ENCODE measurements around the gene TOMM7.
"Not testable (repeated sequence)": the region's sequence is repeated elsewhere in the genome, so short reads cannot be mapped to it uniquely, and the experiment has no call there.

Gene TOMM7

DNA sequence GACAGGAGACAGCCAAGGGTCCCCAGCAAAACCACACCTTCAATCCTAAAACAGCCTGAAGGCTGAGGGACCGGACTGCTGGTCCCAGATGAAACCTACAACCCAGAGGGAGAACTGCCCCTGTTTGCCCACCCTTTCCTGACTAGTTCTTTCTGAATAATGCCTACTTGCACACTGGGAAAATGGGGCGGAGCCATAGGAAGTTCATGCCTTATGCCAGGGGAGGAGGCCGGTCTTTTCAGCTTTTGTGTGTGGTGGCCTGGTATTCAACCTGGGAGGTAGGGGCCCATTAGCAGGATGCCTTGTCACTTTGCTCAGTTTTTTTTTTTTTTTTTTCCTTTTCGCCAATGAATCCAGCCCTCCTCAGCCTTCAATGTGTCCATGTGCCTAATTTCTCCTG, 20.7 kb downstream of the TOMM7 start:
- H3K4me3 ChIP-seq (ENCODE audit: low read length) = no peak overlapping the region

DNA sequence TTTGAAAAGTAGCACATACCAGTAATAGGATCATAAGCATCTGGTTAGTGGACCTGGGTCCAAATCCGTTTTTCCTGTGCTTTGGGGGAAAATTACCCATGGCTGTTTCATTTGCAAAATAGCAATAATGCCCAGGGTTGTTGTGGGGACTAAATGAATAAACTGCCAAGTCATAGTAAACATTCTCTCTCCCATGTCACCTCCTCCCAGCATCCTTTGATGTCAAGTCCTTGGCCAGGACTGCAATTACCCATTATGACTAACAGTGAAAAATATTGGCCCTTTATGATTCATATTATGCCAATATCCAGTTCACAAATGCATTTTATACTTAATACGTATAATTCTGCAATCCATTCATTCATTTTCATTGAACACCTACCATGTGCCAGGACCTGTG, 23.0 kb downstream of the TOMM7 start:
- no peak for DNase-seq (ENCODE audit: low read depth)

More for the DNA sequence above, 20.7 kb downstream of the TOMM7 start:
- TF ChIP-seq, protein P1, sequence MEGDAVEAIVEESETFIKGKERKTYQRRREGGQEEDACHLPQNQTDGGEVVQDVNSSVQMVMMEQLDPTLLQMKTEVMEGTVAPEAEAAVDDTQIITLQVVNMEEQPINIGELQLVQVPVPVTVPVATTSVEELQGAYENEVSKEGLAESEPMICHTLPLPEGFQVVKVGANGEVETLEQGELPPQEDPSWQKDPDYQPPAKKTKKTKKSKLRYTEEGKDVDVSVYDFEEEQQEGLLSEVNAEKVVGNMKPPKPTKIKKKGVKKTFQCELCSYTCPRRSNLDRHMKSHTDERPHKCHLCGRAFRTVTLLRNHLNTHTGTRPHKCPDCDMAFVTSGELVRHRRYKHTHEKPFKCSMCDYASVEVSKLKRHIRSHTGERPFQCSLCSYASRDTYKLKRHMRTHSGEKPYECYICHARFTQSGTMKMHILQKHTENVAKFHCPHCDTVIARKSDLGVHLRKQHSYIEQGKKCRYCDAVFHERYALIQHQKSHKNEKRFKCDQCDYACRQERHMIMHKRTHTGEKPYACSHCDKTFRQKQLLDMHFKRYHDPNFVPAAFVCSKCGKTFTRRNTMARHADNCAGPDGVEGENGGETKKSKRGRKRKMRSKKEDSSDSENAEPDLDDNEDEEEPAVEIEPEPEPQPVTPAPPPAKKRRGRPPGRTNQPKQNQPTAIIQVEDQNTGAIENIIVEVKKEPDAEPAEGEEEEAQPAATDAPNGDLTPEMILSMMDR (conservative IDR thresholded peaks at IDR 0.05; ENCODE audit: low read depth, low read length) = no peak
- no peak for DNase-seq (ENCODE audit: low read depth)

DNA sequence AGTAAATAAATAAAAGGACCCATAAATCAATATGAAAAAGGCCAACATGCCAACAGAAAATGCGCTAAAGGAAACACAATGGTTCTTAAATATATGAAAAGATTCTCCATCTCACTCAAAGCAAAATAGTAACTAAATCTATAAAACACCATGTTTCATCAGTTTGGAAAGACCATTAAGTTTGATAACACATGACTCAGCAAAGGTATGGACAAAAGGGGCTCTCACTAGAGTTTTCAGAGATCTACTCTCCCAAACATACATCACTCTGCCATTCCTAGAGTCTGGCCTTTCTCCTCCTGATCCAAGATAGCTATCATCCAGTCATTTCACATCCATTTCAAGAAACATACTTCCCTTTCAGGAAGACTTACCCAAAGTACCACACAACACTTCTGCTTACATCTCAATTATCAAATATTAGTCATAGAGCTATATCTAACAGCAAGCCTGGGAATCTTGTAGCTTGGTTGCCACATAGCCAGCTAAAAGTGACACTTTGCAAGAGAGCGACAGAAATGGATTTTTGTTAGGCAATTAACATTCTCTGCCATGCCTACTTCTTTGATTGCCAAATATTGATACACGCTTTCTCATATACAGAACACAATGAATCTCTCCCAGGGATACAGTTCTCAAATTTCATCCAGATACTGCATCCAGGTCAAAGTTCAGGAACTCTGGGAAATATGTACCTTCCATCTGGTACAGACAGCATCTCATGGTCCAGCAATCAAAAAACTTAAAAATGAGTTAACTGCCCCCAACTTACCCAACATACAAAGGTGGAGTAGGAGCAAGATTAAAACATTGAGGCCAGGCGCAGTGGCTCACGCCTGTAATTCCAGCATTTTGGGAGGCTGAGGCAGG, 28.8 kb downstream of the TOMM7 start:
- TF ChIP-seq, protein P1 (conservative IDR thresholded peaks at IDR 0.05; ENCODE audit: low read depth, low read length) = no peak
- H3K4me3 ChIP-seq (ENCODE audit: low read length) = no peak overlapping the region
- DNase-seq (ENCODE audit: low read depth) = no peak

More for the DNA sequence above, 23.0 kb downstream of the TOMM7 start:
- TF ChIP-seq, protein P1 (conservative IDR thresholded peaks at IDR 0.05; ENCODE audit: low read depth, low read length) = no peak
- no peak overlapping the region for H3K4me3 ChIP-seq (ENCODE audit: low read length)

DNA sequence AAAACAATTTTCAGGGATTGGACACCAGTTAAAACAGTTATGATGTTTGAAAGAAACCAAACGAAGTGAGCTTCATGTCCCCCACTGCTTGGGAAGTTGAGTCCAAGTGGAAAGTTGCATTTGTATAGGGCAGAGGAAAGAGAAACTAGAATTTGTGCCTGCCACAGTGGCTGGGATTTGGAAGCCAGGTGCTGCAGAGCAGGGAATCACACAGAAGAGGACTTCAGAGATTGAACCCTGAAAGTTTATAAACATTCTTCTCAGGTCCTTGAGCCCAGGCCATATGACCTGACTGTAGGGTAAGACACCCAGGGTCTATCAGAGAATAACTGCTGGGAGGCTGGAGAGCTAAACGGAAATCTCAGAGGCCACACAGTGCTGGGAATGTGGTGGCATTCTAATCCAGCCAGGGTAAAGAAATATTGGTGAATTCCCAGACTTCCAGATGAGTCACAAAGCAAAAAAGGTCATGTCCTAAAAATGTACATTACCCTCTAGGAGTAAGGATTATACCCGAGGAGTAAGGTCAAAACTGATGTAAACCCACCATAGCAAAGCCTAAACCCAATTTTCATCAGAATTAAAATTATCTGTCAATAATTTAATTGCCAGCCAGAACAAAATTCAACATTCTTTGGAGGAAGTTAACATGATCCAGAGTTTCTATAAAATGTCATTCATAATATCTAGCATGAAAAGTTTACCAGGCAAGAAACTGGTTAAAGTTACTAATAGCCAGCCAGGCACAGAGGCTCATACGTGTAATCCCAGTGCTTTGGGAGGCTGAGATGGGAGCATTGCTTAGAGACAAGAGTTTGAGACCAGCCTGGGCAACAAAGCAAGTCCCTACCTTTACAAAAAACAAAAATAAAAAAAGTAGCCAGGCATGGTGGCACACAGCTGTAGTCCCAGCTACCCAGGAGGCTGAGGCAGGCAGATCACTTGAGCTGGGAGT, 31.2 kb downstream of the TOMM7 start:
- TF ChIP-seq, protein P1 (conservative IDR thresholded peaks at IDR 0.05; ENCODE audit: low read depth, low read length) = no peak
- no peak overlapping the region for H3K4me3 ChIP-seq (ENCODE audit: low read length)
- DNase-seq (ENCODE audit: low read depth) = no peak

DNA sequence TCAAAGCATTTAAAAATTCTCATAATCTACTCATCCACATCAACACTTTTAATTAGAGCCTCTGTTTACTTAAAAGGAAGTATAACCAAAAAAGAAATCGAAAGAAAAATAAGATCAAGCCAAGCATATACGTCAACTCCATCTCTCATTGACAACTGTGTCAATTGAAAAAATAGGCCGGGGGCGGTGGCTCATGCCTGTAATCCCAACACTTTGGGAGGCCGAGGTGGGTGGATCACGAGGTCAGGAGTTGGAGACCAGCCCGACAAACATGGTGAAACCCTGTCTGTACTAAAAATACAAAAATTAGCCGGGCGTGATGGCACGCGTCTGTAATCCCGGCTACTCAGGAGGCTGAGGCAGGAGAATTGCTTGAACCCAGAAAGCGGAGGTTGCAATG, 32.0 kb downstream of the TOMM7 start:
- not testable (repeated sequence) for H3K4me3 ChIP-seq (ENCODE audit: low read length); DNase-seq (ENCODE audit: low read depth)

DNA sequence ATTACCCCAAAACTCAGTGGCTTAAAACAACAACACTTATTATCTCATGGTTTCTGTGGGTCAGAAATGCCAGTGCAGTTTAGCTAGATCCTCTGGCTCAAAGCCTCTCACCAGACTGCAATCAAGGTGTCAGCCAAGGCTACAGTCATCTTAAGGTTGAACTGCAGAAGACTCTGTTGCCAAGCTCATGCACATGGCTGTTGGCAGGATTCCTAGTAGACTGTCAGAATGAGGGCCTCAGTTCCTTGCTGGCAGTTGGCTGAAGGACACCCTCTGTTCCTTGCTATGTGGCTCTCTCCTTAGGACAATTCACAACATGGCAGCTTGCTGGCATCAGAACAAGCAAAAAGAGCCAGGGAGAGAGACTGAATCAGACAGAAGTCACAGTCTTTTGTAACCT, 34.7 kb downstream of the TOMM7 start:
- TF ChIP-seq, protein P1 (conservative IDR thresholded peaks at IDR 0.05; ENCODE audit: low read depth, low read length) = no peak
- DNase-seq (ENCODE audit: low read depth) = no peak
- H3K4me3 ChIP-seq (ENCODE audit: low read length) = no peak overlapping the region

DNA sequence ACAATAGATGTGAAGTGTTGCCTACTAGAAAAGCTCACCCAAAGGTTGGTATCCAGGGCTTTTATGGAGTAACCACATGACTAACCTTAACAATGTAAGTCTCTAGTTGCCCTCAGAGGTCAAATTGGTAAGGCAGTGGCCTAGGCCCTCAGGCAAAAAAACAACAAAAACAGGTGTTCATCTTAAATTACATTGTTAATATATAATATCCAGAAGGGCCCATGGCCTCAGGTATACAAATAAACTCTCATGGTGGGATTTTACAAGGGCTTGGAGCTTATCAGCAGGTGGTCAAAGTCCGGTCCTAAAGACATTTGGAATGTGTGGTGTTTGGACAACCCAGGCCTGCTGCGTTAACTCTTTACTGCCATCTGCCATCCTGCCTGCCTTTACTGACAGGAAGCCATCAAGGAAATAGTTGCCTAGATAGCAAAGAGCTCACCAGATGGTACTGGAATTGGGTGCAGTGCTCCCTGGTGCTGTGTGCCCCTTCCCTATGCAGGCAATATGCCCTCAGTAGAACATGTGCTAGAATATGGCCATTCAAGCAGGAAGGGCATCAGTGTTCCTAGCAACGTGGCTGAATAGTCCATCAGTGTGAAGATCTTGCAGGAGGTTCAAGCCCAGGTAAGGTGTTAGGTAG, 36.2 kb downstream of the TOMM7 start:
- H3K4me3 ChIP-seq (ENCODE audit: low read length) = no peak overlapping the region
- DNase-seq (ENCODE audit: low read depth) = no peak
- TF ChIP-seq, protein P1 (conservative IDR thresholded peaks at IDR 0.05; ENCODE audit: low read depth, low read length) = no peak

Measured in retinal pigment epithelial cell (primary cell).